H1 (cell line): ENCODE results near the gene HSPA1L. TPM values are rescaled to one million over a fixed set of nuclear protein-coding genes. Genes with fewer than 3 reads are reported as not detected.

Experiments
- CTCF ChIA-PET: fragments of 300-600 bp; sonication (Branson Sonifier 250); formaldehyde crosslinking; loops from one replicate; lab custom pipeline; 2021; ENCODE audit not compliant: partially characterized antibody; lab: Charles Lee
- POLR2A ChIA-PET: fragments of 300-600 bp; sonication (Branson Sonifier 250); formaldehyde crosslinking; loops from one replicate; lab custom pipeline; 2021; ENCODE audit warnings: inconsistent platforms; ENCODE audit not compliant: partially characterized antibody; lab: Charles Lee
- DNase-seq, 2 experiments: peaks; one replicate each; pipeline versions ENCODE4 v3.0.0 to v3.0.0-alpha.2; 2010 to 2022; ENCODE audit warnings: low spot score in 2 of 2, low read depth in 1 of 2, mixed read lengths in 1 of 2
- FAIRE-seq: peaks from 2 replicates; lab custom pipeline; 2011; peaks lifted over from hg19 to GRCh38; lab: Jason Lieb, UNC
- H2AFZ ChIP-seq: 2 replicates; pipeline ENCODE4 v1.8.1; 2012; ENCODE audit warnings: low read length, inconsistent platforms
- H2AK5ac ChIP-seq: 2 replicates; pipeline ENCODE4 v1.6.1; 2013; ENCODE audit warnings: low read depth, low read length
- H2BK120ac ChIP-seq: replicated peaks from 2 replicates; pipeline ENCODE3; 2013; ENCODE audit warnings: low read depth, low read length, inconsistent platforms
- H2BK12ac ChIP-seq: 2 replicates; pipeline ENCODE4 v1.6.1; 2013; ENCODE audit warnings: low read depth, low read length
- H2BK15ac ChIP-seq: 2 replicates; pipeline ENCODE4 v1.6.1; 2013; ENCODE audit warnings: low read length
- H2BK20ac ChIP-seq: 2 replicates; pipeline ENCODE4 v1.6.1; 2013; ENCODE audit warnings: low read length
- H2BK5ac ChIP-seq: 2 replicates; pipeline ENCODE4 v1.6.1; 2013; ENCODE audit warnings: low read depth, low read length
- H3K14ac ChIP-seq: 2 replicates; pipeline ENCODE4 v1.6.1; 2013; ENCODE audit warnings: inconsistent platforms; ENCODE audit not compliant: insufficient read length
- H3K18ac ChIP-seq: 2 replicates; pipeline ENCODE4 v1.6.1; 2013; ENCODE audit warnings: low read length; ENCODE audit errors: extremely low read depth
- H3K23ac ChIP-seq: 2 replicates; pipeline ENCODE4 v1.6.1; 2013; ENCODE audit warnings: inconsistent platforms; ENCODE audit not compliant: insufficient read length
- H3K23me2 ChIP-seq: 2 replicates; pipeline ENCODE4 v1.6.1; 2013; ENCODE audit warnings: low read depth, low read length
- H3K27ac ChIP-seq: 2 replicates; pipeline ENCODE4 v1.6.1; 2011; ENCODE audit warnings: low read depth, low read length, inconsistent platforms
- H3K27me3 ChIP-seq, 4 experiments: replicated peaks in 1 of 4; 1 replicate in 1 of 4; 2 replicates in 3 of 4; pipeline versions ENCODE4 v1.6.1 to v1.8.1; 2011 to 2013; ENCODE audit warnings: low read length in 3 of 4, mild to moderate bottlenecking in 3 of 4, inconsistent platforms in 2 of 4, mixed read lengths in 2 of 4, moderate library complexity in 1 of 4; ENCODE audit not compliant: control insufficient read depth in 3 of 4, insufficient read depth in 3 of 4; ENCODE audit errors: extremely low read depth in 1 of 4
- H3K36me3 ChIP-seq, 4 experiments: 2 replicates each; pipeline versions ENCODE4 v1.6.1 to v1.8.1; 2011 to 2013; ENCODE audit warnings: mild to moderate bottlenecking in 4 of 4, low read length in 3 of 4, moderate library complexity in 2 of 4, control low read depth in 1 of 4, inconsistent platforms in 1 of 4; ENCODE audit not compliant: insufficient read depth in 4 of 4, control insufficient read depth in 2 of 4
- H3K4ac ChIP-seq: replicated peaks from 2 replicates; pipeline ENCODE3; 2013; ENCODE audit warnings: low read length, low read depth, mixed read lengths, inconsistent platforms; ENCODE audit not compliant: insufficient read length
- H3K4me1 ChIP-seq, 4 experiments: replicated peaks in 1 of 4; 1 replicate in 1 of 4; 2 replicates in 3 of 4; pipeline versions ENCODE4 v1.6.1 to v1.8.1; 2011 to 2013; ENCODE audit warnings: low read length in 3 of 4, inconsistent platforms in 2 of 4, mixed read lengths in 1 of 4; ENCODE audit not compliant: insufficient read depth in 4 of 4, control insufficient read depth in 3 of 4
- H3K4me2 ChIP-seq, 2 experiments: 2 replicates each; pipeline versions ENCODE4 v1.6.1 to v1.8.1; 2011 to 2013; ENCODE audit warnings: low read depth in 2 of 2, low read length in 2 of 2, control low read depth in 1 of 2, inconsistent platforms in 1 of 2, mild to moderate bottlenecking in 1 of 2; ENCODE audit not compliant: insufficient read depth in 1 of 2
- H3K4me3 ChIP-seq, 4 experiments: fragments of 200-600, 300-600 bp in 1 of 4; sonication (generic), shearing (Covaris generic), sonication (Bioruptor Twin) in 1 of 4; 2 replicates each; pipeline versions ENCODE4 v1.5.1 to v1.8.1; 2011 to 2016; ENCODE audit warnings: low read length in 4 of 4, low read depth in 3 of 4, control low read depth in 2 of 4, inconsistent platforms in 2 of 4, mild to moderate bottlenecking in 2 of 4, mixed read lengths in 1 of 4, moderate library complexity in 1 of 4; ENCODE audit not compliant: insufficient read depth in 2 of 4; ENCODE audit errors: extremely low read depth in 1 of 4
- H3K56ac ChIP-seq: replicated peaks from 2 replicates; pipeline ENCODE3; 2013; ENCODE audit warnings: low read depth, mild to moderate bottlenecking, mixed read lengths, low read length, inconsistent platforms; ENCODE audit not compliant: insufficient read length
- H3K79me1 ChIP-seq: 2 replicates; pipeline ENCODE4 v1.6.1; 2013; ENCODE audit warnings: low read depth, low read length, control low read depth
- H3K79me2 ChIP-seq, 2 experiments: 2 replicates each; pipeline versions ENCODE4 v1.6.1 to v1.8.1; 2012 to 2013; ENCODE audit warnings: low read length in 2 of 2, mild to moderate bottlenecking in 2 of 2, inconsistent platforms in 1 of 2; ENCODE audit not compliant: insufficient read depth in 2 of 2, control insufficient read depth in 1 of 2
- H3K9ac ChIP-seq, 4 experiments: replicated peaks in 1 of 4; 1 replicate in 1 of 4; 2 replicates in 3 of 4; pipeline versions ENCODE4 v1.6.1 to v1.8.1; 2011 to 2013; ENCODE audit warnings: low read depth in 3 of 4, low read length in 3 of 4, control low read depth in 2 of 4, mild to moderate bottlenecking in 2 of 4, moderate library complexity in 2 of 4, inconsistent platforms in 1 of 4; ENCODE audit errors: extremely low read depth in 1 of 4
- H3K9me3 ChIP-seq, 2 experiments: 2 replicates each; pipeline versions ENCODE4 v1.6.1 to v1.8.1; 2012 to 2013; ENCODE audit warnings: mild to moderate bottlenecking in 2 of 2, moderate library complexity in 2 of 2, control low read depth in 1 of 2, inconsistent platforms in 1 of 2, low read depth in 1 of 2, low read length in 1 of 2, mixed read lengths in 1 of 2; ENCODE audit not compliant: insufficient read depth in 2 of 2
- H4K20me1 ChIP-seq, 2 experiments: replicated peaks in 1 of 2; 2 replicates each; pipeline versions ENCODE3 to v1.8.1; 2011 to 2013; ENCODE audit warnings: inconsistent platforms in 2 of 2, low read length in 2 of 2, mild to moderate bottlenecking in 1 of 2; ENCODE audit not compliant: insufficient read depth in 2 of 2, control insufficient read depth in 1 of 2
- H4K5ac ChIP-seq: 2 replicates; pipeline ENCODE4 v1.6.1; 2013; ENCODE audit warnings: low read length, low read depth, mixed read lengths, inconsistent platforms; ENCODE audit not compliant: insufficient read length
- H4K8ac ChIP-seq: 2 replicates; pipeline ENCODE4 v1.8.0; 2013; ENCODE audit warnings: mild to moderate bottlenecking, moderate library complexity, low read length, inconsistent platforms; ENCODE audit not compliant: insufficient read depth; ENCODE audit errors: extremely low read depth
- H4K91ac ChIP-seq: replicated peaks from 2 replicates; pipeline ENCODE3; 2013; ENCODE audit warnings: low read length, mixed read lengths, inconsistent platforms; ENCODE audit not compliant: insufficient read length
- BACH1 ChIP-seq: IDR thresholded peaks from 2 replicates; pipeline ENCODE4 v1.6.1; 2012; ENCODE audit warnings: low read length, improper control_type of control experiment
- BCL11A ChIP-seq, 2 experiments: IDR thresholded peaks; one replicate each; pipeline ENCODE4 v1.6.1; 2011; ENCODE audit warnings: low read depth in 2 of 2, low read length in 2 of 2, mild to moderate bottlenecking in 2 of 2
- CEBPB ChIP-seq: IDR thresholded peaks from 2 replicates; pipeline ENCODE4 v1.6.1; 2012; ENCODE audit warnings: low read depth, low read length
- CREB1 ChIP-seq: IDR thresholded peaks from 2 replicates; pipeline ENCODE4 v1.6.1; 2012; ENCODE audit warnings: inconsistent platforms
- JUN ChIP-seq: IDR thresholded peaks from 2 replicates; pipeline ENCODE4 v1.6.1; 2011; ENCODE audit warnings: low read depth, mild to moderate bottlenecking, improper control_type of control experiment, low read length
- KDM1A ChIP-seq: fragments of 200-600, 300-600 bp; sonication (generic); IDR thresholded peaks from 2 replicates; pipeline ENCODE4 v1.7.1; 2016; ENCODE audit warnings: mild to moderate bottlenecking, low read length, borderline replicate concordance
- PHF8 ChIP-seq: fragments of 200-600 bp; sonication (generic); conservative IDR thresholded peaks from 2 replicates; pipeline ENCODE4 v1.7.1; 2012; ENCODE audit warnings: low read depth, mild to moderate bottlenecking, inconsistent platforms, low read length, moderate library complexity
- RNF2 ChIP-seq: fragments of 200-900, 300-1000 bp; sonication (generic); IDR thresholded peaks from 2 replicates; pipeline ENCODE4 v1.7.1; 2016; ENCODE audit warnings: borderline replicate concordance, low read depth, mild to moderate bottlenecking, antibody characterized with exemption, low read length; ENCODE audit not compliant: poor library complexity, severe bottlenecking; ENCODE audit errors: missing control alignments
- SIRT6 ChIP-seq: IDR thresholded peaks from one replicate; pipeline ENCODE4 v1.7.1; 2012; ENCODE audit warnings: low read length, inconsistent platforms
- SP1 ChIP-seq: IDR thresholded peaks from 2 replicates; pipeline ENCODE4 v1.6.1; 2011; ENCODE audit warnings: low read depth, low read length
- TCF12 ChIP-seq: IDR thresholded peaks from 2 replicates; pipeline ENCODE4 v1.6.1; 2011; ENCODE audit warnings: low read depth, mild to moderate bottlenecking, low read length
- TEAD4 ChIP-seq: IDR thresholded peaks from 2 replicates; pipeline ENCODE4 v1.6.1; 2012; ENCODE audit warnings: low read depth, low read length, inconsistent platforms, mixed read lengths
- ZNF274 ChIP-seq: IDR thresholded peaks from 2 replicates; pipeline ENCODE4 v1.7.0; 2012; ENCODE audit warnings: low read length, borderline replicate concordance; ENCODE audit errors: extremely low read depth
- WGBS, 2 experiments: shearing (Covaris generic) in 1 of 2; methylation state at CpG; one replicate each; pipeline versions ENCODE4 v1.1.6 to v1.1.7; 2013 to 2015; ENCODE audit warnings: low lambda C conversion rate in 2 of 2, mixed read lengths in 2 of 2, inconsistent platforms in 1 of 2, low coverage in 1 of 2, missing lambda C conversion rate in 1 of 2; ENCODE audit not compliant: insufficient replicate concordance in 2 of 2, insufficient coverage in 1 of 2, insufficient read length in 1 of 2; ENCODE audit errors: extremely low coverage in 1 of 2, missing lambda C conversion rate in 1 of 2; 5-methylcytosine and 5-hydroxymethylcytosine counted together
- polyA plus RNA-seq, 7 experiments: library from polyadenylated mRNA; depleted of rRNA in 3 of 7; stranded (reverse) in 5 of 7; unstranded in 2 of 7; fragments of >200 nt in 5 of 7; fragments of 200-250 nt in 2 of 7; gene quantifications; 1 replicate in 5 of 7; 2 replicates in 1 of 7; 4 replicates in 1 of 7; pipeline versions ENCODE4 v1.2.1 to v1.2.3, GENCODE V29; 2011 to 2013; ENCODE audit warnings: missing spikeins in 2 of 7, mixed read lengths in 2 of 7
- total RNA-seq: library from RNA; stranded (reverse); fragmentation: NEBNext Ultra II Directional; extraction: Animal tissue kit (Norgen Biotek cat#: 25700); gene quantifications from 2 replicates; pipeline ENCODE4 v1.2.1, GENCODE V29; 2021

HSPA1L gene
- total and polyA plus RNA-seq, 2 of the 8 experiments (the other 6 are each of a cell fraction or from before 2014, with no cell fraction given), result 1.00 to 1.9 TPM

DNA sequence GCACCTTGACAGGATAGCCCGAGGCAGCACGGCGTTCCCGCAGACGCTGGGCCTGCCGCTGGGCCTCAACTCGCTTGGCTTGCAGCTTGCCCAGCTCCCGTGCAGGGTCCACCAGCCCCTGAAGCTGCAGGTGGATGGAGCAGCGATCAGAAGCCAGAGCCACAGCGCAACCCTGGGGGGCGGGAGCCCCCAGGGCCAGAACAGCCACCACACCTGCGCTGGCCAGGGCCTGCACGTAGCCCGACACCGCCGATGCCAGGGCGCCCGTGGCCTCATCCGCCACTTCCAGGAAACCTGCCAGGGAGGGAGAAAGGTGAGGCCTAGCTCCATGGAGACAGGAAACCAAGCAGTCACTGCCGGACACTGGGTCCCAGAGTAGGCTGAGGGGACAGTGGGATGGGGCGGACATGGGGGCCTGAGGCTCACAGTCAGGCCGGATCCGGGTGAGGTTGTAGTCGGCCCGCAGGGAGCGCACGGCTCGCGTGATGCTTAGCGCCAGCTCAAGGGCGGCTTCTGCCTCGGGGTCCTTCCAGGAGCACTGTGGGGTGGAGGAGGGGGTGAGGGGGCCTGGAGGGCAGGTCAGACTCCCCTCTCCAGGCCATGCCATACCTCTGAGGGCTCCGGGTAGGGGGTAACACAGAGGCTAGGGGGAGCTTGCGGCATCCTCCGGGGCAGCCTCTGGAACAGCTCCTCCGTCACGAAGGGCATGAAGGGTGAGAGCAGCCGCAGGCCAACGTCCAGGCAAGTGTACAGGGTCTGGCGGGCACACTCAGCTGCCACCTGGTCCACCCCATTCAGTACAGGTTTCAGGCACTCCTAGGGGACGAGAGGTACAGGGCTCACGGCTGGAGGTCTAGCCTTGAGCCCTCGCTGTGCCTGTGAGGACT lies 35.8 kb downstream of the HSPA1L start:
- 92% methylated on average over 35 of the region's 43 CpGs; no CpG with 5 or more reads in 1 of the 2 experiments for WGBS, 2 experiments
- H3K4ac ChIP-seq, result no peak overlapping the region
- no peak overlapping the region for H4K8ac ChIP-seq
- ChIA-PET CTCF (interaction anchor here (0.5 to 15.6 kb wide), 12 partner anchors 5 to 112 kb away, joined by 3 to 228 read pairs (median 4); partner anchors contain the start of genes LSM2, VARS1 and VWA7), POLR2A (interaction anchor here (0.6 to 10.7 kb wide), 9 partner anchors 8 to 114 kb away, joined by 3 to 85 read pairs (median 3); partner anchors contain the start of genes GPANK1 and HSPA1B)
- no peak overlapping the region for H3K14ac ChIP-seq
- H2BK5ac ChIP-seq, result no peak overlapping the region
- H2BK12ac ChIP-seq, result no peak overlapping the region
- no peaks in the 10 kb centered on the region for H3K79me1 ChIP-seq
- H4K5ac ChIP-seq, result no peak overlapping the region
- H3K27ac ChIP-seq, result no peak overlapping the region
- H3K23me2 ChIP-seq, result 0 out of 2 replicates have a peak, but pooled peaks cover 1% of the 10 kb centered on the region
- no peaks in the 10 kb centered on the region; a peak in 1 of 7 replicates for H3K27me3 ChIP-seq
- no peak overlapping the region for H3K18ac ChIP-seq
- no peak overlapping the region for H4K91ac ChIP-seq
- no peak overlapping the region for H3K4me3 ChIP-seq
- H3K23ac ChIP-seq, result no peak overlapping the region
- no peak overlapping the region for H2BK120ac ChIP-seq
- DNase-seq (no peak), FAIRE-seq (no peak)
- no peak overlapping the region for H2BK15ac ChIP-seq
- H4K20me1 ChIP-seq, result peaks cover 0 to 1% of the 10 kb centered on the region in 2 experiments
- no peaks in the 10 kb centered on the region for H3K9me3 ChIP-seq
- H3K79me2 ChIP-seq, result no peaks in the 10 kb centered on the region
- peaks cover 19 to 58% (median 44%) of the 10 kb centered on the region in 4 experiments for H3K36me3 ChIP-seq
- no peak overlapping the region for H2BK20ac ChIP-seq
- no peak overlapping the region for H2AK5ac ChIP-seq
- no peak overlapping the region for H2AFZ ChIP-seq
- H3K4me2 ChIP-seq, result no peak overlapping the region
- no peak overlapping the region for H3K56ac ChIP-seq
- peaks cover 0 to 7% (median 3%) of the 10 kb centered on the region in 4 experiments; a peak in 3 of 7 replicates for H3K4me1 ChIP-seq
- no peak overlapping the region for H3K9ac ChIP-seq
- no peak for TF ChIP-seq BACH1
- no peak for TF ChIP-seq SP1
- TF ChIP-seq TCF12, result no peak
- TF ChIP-seq SIRT6, result no peak
- TF ChIP-seq PHF8, result no peak
- no peak for TF ChIP-seq TEAD4
- no peak for TF ChIP-seq JUN
- TF ChIP-seq CREB1, result no peak
- no peak for TF ChIP-seq RNF2
- TF ChIP-seq ZNF274, result no peak
- TF ChIP-seq CEBPB, result no peak
- TF ChIP-seq BCL11A (IDR thresholded peaks at IDR 0.05; ENCODE audit: low read depth in 2 of 2, low read length in 2 of 2), result no peak
- TF ChIP-seq KDM1A, result no peak
